ENCODE results near the gene ADRA2B.

DNA sequence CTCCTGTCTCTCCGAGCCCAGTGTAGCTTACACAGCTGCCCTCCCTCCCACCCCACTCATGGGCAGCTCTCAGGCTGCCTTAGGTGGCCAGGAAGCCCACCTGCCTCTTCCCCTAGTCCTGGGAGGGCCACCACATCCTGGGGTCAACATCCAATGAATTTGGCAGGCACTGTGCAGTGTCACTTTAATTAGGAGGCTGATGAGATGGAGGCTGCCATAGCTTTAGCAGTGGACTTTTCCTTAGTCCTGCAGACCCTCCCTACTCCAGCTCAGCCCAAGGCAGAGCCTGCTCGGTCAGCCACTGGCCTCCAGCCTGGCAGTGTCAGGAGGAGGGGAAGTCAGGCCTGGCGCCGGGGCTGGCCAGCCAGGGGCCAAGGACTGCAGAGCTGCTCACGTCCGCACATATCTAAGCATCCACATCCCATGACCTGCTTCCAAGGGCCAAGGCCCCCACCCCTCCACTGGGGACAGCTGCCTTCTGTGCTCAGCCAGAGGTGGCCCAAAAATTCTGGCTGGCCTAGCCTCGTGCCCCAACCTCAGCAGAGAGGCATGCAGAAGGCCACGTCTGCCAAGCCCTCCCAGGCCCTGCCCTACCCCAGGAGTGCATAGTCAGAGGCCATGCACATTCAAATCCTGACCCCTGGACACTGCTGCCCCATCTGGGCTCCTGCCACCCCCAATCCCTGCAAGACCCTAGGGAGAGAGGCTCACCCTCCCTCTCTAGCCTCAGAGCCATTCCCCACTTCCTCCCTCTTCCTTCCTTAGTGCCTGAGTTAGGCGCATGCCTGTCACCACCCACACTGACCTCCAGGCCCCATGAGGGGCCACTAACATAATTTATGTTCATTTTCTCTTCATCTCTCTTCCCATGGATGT lies 33.1 kb downstream of the ADRA2B start:
- TF ChIP-seq POLR2A (IDR thresholded peaks at IDR 0.05) = no peak
- TF ChIP-seq, protein P1, sequence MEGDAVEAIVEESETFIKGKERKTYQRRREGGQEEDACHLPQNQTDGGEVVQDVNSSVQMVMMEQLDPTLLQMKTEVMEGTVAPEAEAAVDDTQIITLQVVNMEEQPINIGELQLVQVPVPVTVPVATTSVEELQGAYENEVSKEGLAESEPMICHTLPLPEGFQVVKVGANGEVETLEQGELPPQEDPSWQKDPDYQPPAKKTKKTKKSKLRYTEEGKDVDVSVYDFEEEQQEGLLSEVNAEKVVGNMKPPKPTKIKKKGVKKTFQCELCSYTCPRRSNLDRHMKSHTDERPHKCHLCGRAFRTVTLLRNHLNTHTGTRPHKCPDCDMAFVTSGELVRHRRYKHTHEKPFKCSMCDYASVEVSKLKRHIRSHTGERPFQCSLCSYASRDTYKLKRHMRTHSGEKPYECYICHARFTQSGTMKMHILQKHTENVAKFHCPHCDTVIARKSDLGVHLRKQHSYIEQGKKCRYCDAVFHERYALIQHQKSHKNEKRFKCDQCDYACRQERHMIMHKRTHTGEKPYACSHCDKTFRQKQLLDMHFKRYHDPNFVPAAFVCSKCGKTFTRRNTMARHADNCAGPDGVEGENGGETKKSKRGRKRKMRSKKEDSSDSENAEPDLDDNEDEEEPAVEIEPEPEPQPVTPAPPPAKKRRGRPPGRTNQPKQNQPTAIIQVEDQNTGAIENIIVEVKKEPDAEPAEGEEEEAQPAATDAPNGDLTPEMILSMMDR (IDR thresholded peaks at IDR 0.05) = no peak

Data from Peyer's patch (tissue), 4 donors.